Esophagus squamous epithelium (tissue), 5 donors: ENCODE data around the gene ATXN7L3. TPM values are rescaled to one million over a fixed set of nuclear protein-coding genes. Genes with fewer than 3 reads are reported as not detected.
A peak's percentile ranks its signal among the peaks of the same experiment; 100 is the strongest.

ENCODE experiments used
- DNase-seq: peaks from one replicate; lab custom pipeline; 2025; lab: John Stamatoyannopoulos, UW
- H3K27ac ChIP-seq, 4 donors: fragments of 200-600 bp; sonication (generic); one replicate each; pipeline ENCODE4 v1.5.1; 2016 to 2019; ENCODE audit warnings: mild to moderate bottlenecking in 1 of 4
- H3K27me3 ChIP-seq, 4 donors: fragments of 200-600 bp; sonication (generic); 1 replicate in 3 of 4; 2 replicates in 1 of 4; pipeline versions ENCODE4 v1.5.1 to v1.6.0; 2017 to 2021; ENCODE audit warnings: antibody characterized with exemption in 1 of 4
- H3K36me3 ChIP-seq, 3 donors: fragments of 200-600 bp; sonication (generic); one replicate each; pipeline ENCODE4 v1.5.1; 2016 to 2019
- H3K4me1 ChIP-seq, 3 donors: fragments of 200-600 bp; sonication (generic); one replicate each; pipeline ENCODE4 v1.5.1; 2017 to 2019
- H3K4me3 ChIP-seq, 4 donors: fragments of 200-600 bp; sonication (generic); 1 replicate in 3 of 4; 2 replicates in 1 of 4; pipeline ENCODE4 v1.5.1; 2016 to 2019; ENCODE audit warnings: mild to moderate bottlenecking in 2 of 4, moderate library complexity in 1 of 4
- H3K9me3 ChIP-seq, 3 donors: fragments of 200-600 bp; sonication (generic); one replicate each; pipeline ENCODE4 v1.5.1; 2016 to 2019
- CTCF ChIP-seq, 6 experiments: fragments of 450-650 bp in 4 of 6; fragments of 200-600 bp in 2 of 6; sonication (generic) in 2 of 6; IDR thresholded peaks; one replicate each; pipeline ENCODE4 v1.5.1; 2016 to 2019; ENCODE audit warnings: antibody characterized with exemption in 6 of 6, mild to moderate bottlenecking in 4 of 6, moderate library complexity in 4 of 6
- POLR2A ChIP-seq, 4 donors: fragments of 450-650 bp; IDR thresholded peaks; one replicate each; pipeline ENCODE4 v1.6.1; 2017; ENCODE audit warnings: antibody characterized with exemption in 4 of 4, mild to moderate bottlenecking in 4 of 4, moderate library complexity in 3 of 4
- WGBS, 2 donors: methylation state at CpG; one replicate each; pipeline ENCODE4 v1.1.5; 2018; 5-methylcytosine and 5-hydroxymethylcytosine counted together
- intact Hi-C: fragments of 100-400 bp; cut with DNase I; formaldehyde crosslinking; loops from one replicate; pipeline ENCODE4 v1.15.0; 2022
- total RNA-seq, 4 donors: library from RNA; depleted of rRNA; stranded (reverse); fragments of >200 nt; gene quantifications; one replicate each; pipeline ENCODE4 v1.1.0, GENCODE V29; 2016
- donor health status: DM: yes; HTN: yes; CAD: no.

Gene ATXN7L3
- total RNA-seq, 4 donors from 2014 or later = 37.7 to 47.3 (median 44.0) TPM

- Histone ChIP-seq H3K36me3 (no peaks in the 10 kb centered on the region), H3K27ac (no peak overlapping the region), H3K4me3 (no peak overlapping the region), H3K9me3 (no peaks in the 10 kb centered on the region), H3K27me3 (no peaks in the 10 kb centered on the region), H3K4me1 (peaks cover 0 to 17% (median 0%) of the 10 kb centered on the region in 3 donors)
- TF ChIP-seq CTCF (IDR thresholded peaks at IDR 0.05) (no peak), POLR2A (IDR thresholded peaks at IDR 0.05) (no peak)
- DNase-seq = no peak
- intact Hi-C loops = no loop called here
- WGBS, 2 donors = 56 to 68% methylated on average over 5 of the region's 5 CpGs
Observed at GRCh38 chr17:44236444-44236991, 36.8 kb upstream of the ATXN7L3 start.

GRCh38 chr17:44235583-44235936 is 35.9 kb upstream of the ATXN7L3 start:
- 38 to 72% methylated on average over 4 to 5 of the region's 5 CpGs for WGBS, 2 donors
- Histone ChIP-seq H3K36me3 (no peaks in the 10 kb centered on the region), H3K27me3 (no peaks in the 10 kb centered on the region), H3K4me3 (no peak overlapping the region), H3K27ac (peak overlapping the region in 1 of 4 donors; percentile 25), H3K4me1 (peaks cover 0 to 17% (median 0%) of the 10 kb centered on the region in 3 donors), H3K9me3 (no peaks in the 10 kb centered on the region)
- no peak for TF ChIP-seq POLR2A (IDR thresholded peaks at IDR 0.05)
- no peak for TF ChIP-seq CTCF (IDR thresholded peaks at IDR 0.05)
- DNase-seq = no peak
- intact Hi-C loops = no loop called here

GRCh38 chr17:44233582-44233981 is 33.9 kb upstream of the ATXN7L3 start:
- TF ChIP-seq POLR2A (IDR thresholded peaks at IDR 0.05) = no peak
- TF ChIP-seq CTCF (IDR thresholded peaks at IDR 0.05) = no peak

GRCh38 chr17:44232061-44232460 is 32.4 kb upstream of the ATXN7L3 start:
- peaks cover 0 to 17% (median 0%) of the 10 kb centered on the region in 3 donors for H3K4me1 ChIP-seq
- intact Hi-C loops = no loop called here
- no peaks in the 10 kb centered on the region for H3K9me3 ChIP-seq
- WGBS, 2 donors = 76 to 86% methylated on average over 6 to 7 of the region's 7 CpGs
- no peak overlapping the region for H3K27ac ChIP-seq
- no peak overlapping the region for H3K4me3 ChIP-seq
- H3K27me3 ChIP-seq = no peaks in the 10 kb centered on the region
- TF ChIP-seq CTCF (IDR thresholded peaks at IDR 0.05) (no peak), POLR2A (IDR thresholded peaks at IDR 0.05) (no peak)
- no peak for DNase-seq
- no peaks in the 10 kb centered on the region for H3K36me3 ChIP-seq

More at GRCh38 chr17:44233582-44233981, 33.9 kb upstream of the ATXN7L3 start:
- H3K27me3 ChIP-seq = no peaks in the 10 kb centered on the region
- no peak overlapping the region for H3K27ac ChIP-seq
- WGBS, 2 donors = 71% methylated on average over 5 of the region's 5 CpGs
- DNase-seq = no peak
- H3K9me3 ChIP-seq = no peaks in the 10 kb centered on the region
- H3K4me1 ChIP-seq = peaks cover 0 to 17% (median 0%) of the 10 kb centered on the region in 3 donors
- intact Hi-C loops = no loop called here
- H3K4me3 ChIP-seq = no peak overlapping the region
- no peaks in the 10 kb centered on the region for H3K36me3 ChIP-seq

GRCh38 chr17:44230140-44230539 is 30.5 kb upstream of the ATXN7L3 start:
- 86 to 88% methylated on average over 6 to 8 of the region's 9 CpGs for WGBS, 2 donors
- H3K4me1 ChIP-seq = peaks cover 0 to 8% (median 0%) of the 10 kb centered on the region in 3 donors
- TF ChIP-seq POLR2A (IDR thresholded peaks at IDR 0.05) = no peak
- no peaks in the 10 kb centered on the region for H3K9me3 ChIP-seq
- no peak for DNase-seq
- H3K36me3 ChIP-seq = no peaks in the 10 kb centered on the region
- intact Hi-C loops = no loop called here
- no peaks in the 10 kb centered on the region for H3K27me3 ChIP-seq
- no peak overlapping the region for H3K27ac ChIP-seq
- H3K4me3 ChIP-seq = no peak overlapping the region
